ENCODE results near the gene WDR81.

The WDR81 gene

GRCh38 chr17:1758807-1759206, 34.3 kb downstream of the WDR81 start:
- H3K36me3 ChIP-seq (ENCODE audit: low read depth), result no peaks in the 10 kb centered on the region
- H3K27me3 ChIP-seq (ENCODE audit: insufficient read depth, poor library complexity, severe bottlenecking), result no peaks in the 10 kb centered on the region
- H3K9me3 ChIP-seq (ENCODE audit: severe bottlenecking), result no peaks in the 10 kb centered on the region
- H3K4me3 ChIP-seq (ENCODE audit: severe bottlenecking), result no peak overlapping the region
- DNase-seq (ENCODE audit: low spot score), result no peak
- TF ChIP-seq CTCF (IDR thresholded peaks at IDR 0.05; ENCODE audit: poor library complexity, severe bottlenecking), result no peak
- peak overlapping the region; percentile 26 for H3K27ac ChIP-seq (ENCODE audit: poor library complexity, severe bottlenecking)
- peaks cover 19% of the 10 kb centered on the region for H3K4me1 ChIP-seq (ENCODE audit: insufficient read depth, poor library complexity, severe bottlenecking)
- ATAC-seq (ENCODE audit: low read depth), result no peak

- ATAC-seq (ENCODE audit: low read depth), result peak; percentile 59
These were observed 35.0 kb downstream of the WDR81 start for GRCh38 chr17:1759529-1759928.

DNA sequence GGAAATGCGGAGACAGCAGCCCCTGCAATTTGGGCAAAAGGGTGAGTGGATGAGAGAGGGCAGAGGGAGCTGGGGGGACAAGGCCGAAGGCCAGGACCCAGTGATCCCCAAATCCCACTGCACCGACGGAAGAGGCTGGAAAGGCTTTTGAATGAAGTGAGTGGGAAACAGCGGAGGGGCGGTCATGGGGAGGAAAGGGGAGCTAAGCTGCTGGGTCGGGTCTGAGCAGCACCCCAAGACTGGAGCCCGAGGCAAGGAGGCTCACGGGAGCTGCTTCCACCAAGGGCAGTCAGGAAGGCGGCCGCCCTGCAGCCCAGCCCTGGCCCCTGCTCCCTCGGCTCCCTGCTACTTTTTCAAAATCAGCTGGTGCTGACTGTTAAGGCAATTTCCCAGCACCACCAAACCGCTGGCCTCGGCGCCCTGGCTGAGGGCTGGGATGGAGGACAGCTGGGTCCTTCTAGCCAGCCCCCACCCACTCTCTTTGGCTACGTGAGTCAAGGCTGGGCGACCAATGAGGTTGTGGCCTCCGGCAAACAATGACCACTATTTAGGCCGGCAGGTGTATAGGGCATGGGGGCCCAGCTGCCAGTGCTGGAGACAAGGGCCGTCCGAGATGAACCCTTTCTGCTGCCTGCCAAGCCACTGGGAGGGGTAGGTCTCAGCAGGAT, 37.9 kb downstream of the WDR81 start:
- Histone ChIP-seq H3K4me1 (ENCODE audit: insufficient read depth, poor library complexity, severe bottlenecking) (peaks cover 19% of the 10 kb centered on the region), H3K9me3 (ENCODE audit: severe bottlenecking) (no peaks in the 10 kb centered on the region), H3K36me3 (ENCODE audit: low read depth) (no peaks in the 10 kb centered on the region), H3K27ac (ENCODE audit: poor library complexity, severe bottlenecking) (no peak overlapping the region), H3K4me3 (ENCODE audit: severe bottlenecking) (no peak overlapping the region), H3K27me3 (ENCODE audit: insufficient read depth, poor library complexity, severe bottlenecking) (no peaks in the 10 kb centered on the region)
- DNase-seq (ENCODE audit: low spot score), result no peak
- 0 out of 3 replicates have a peak, but pooled peaks have one; percentile 6 for ATAC-seq (ENCODE audit: low read depth)
- TF ChIP-seq CTCF (IDR thresholded peaks at IDR 0.05; ENCODE audit: poor library complexity, severe bottlenecking), result no peak

More at GRCh38 chr17:1759529-1759928, 35.0 kb downstream of the WDR81 start:
- no peak for DNase-seq (ENCODE audit: low spot score)
- TF ChIP-seq CTCF (IDR thresholded peaks at IDR 0.05; ENCODE audit: poor library complexity, severe bottlenecking), result no peak
- H3K4me1 ChIP-seq (ENCODE audit: insufficient read depth, poor library complexity, severe bottlenecking), result peaks cover 19% of the 10 kb centered on the region
- no peak overlapping the region for H3K4me3 ChIP-seq (ENCODE audit: severe bottlenecking)
- H3K36me3 ChIP-seq (ENCODE audit: low read depth), result no peaks in the 10 kb centered on the region
- no peaks in the 10 kb centered on the region for H3K27me3 ChIP-seq (ENCODE audit: insufficient read depth, poor library complexity, severe bottlenecking)
- H3K9me3 ChIP-seq (ENCODE audit: severe bottlenecking), result no peaks in the 10 kb centered on the region
- peak overlapping the region; percentile 26 for H3K27ac ChIP-seq (ENCODE audit: poor library complexity, severe bottlenecking)

DNA sequence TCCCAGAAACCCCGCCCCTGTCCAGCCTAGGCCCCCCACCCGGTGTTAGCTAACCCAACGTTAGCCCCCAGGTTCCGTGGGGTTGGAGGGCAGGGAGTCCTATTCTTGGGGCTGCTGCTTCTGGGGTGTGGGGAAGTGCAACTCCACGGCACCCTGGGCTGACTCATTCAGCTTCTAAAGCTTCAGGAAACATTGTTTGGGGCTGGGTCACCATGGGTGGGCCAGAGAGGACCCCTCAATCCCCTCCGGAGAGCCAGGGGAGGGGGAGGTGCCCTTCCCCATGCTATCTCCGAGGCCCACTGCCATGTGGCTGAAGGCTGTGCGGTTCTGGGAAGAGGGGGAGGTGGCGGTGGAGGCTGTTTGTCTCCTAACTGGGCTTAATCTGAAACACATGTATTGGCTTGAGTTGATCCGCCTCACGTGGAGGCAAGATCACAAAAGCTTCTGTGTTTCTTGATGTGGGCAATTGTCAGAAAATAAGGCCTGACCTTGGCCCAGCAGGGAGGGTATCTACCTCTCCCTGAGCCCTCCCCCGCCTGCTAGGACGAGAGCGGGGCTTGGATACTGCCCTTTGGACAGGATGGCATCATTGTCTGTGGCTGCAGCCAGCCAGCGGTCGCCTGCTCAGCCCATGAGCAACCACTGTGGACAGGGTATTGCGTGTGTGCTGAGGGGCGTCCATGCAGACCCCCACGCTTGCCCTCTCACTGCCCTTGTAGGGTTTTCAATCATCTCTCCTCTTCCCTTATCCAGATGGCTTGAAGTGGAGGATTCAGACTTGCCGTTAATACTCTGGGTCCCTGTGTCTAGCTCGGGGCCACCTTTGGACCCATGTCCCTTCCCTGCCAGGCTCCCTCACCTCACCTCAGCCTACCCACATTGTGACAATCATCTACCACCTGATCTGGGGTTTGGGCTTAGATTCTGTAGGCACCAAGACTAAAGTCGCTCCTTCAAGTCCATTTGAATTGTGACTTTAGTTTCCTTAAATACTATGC, 38.7 kb downstream of the WDR81 start:
- TF ChIP-seq CTCF (IDR thresholded peaks at IDR 0.05; ENCODE audit: poor library complexity, severe bottlenecking), result no peak
- Histone ChIP-seq H3K36me3 (ENCODE audit: low read depth) (no peaks in the 10 kb centered on the region), H3K27me3 (ENCODE audit: insufficient read depth, poor library complexity, severe bottlenecking) (no peaks in the 10 kb centered on the region), H3K4me3 (ENCODE audit: severe bottlenecking) (no peak overlapping the region), H3K9me3 (ENCODE audit: severe bottlenecking) (no peaks in the 10 kb centered on the region), H3K4me1 (ENCODE audit: insufficient read depth, poor library complexity, severe bottlenecking) (peaks cover 19% of the 10 kb centered on the region), H3K27ac (ENCODE audit: poor library complexity, severe bottlenecking) (peak overlapping the region; percentile 41)
- DNase-seq (ENCODE audit: low spot score) (no peak), ATAC-seq (ENCODE audit: low read depth) (peak; percentile 30; the same call in 1 of the 3 replicates)
